GM21515 (cell line): ENCODE results near the gene ARPC5.
"Not testable (repeated sequence)": the region's sequence is repeated elsewhere in the genome, so short reads cannot be mapped to it uniquely, and the experiment has no call there.

Source experiments
- ATAC-seq: cut with Tn5 transposase; IDR thresholded peaks from one replicate; pipeline ENCODE4 v1.9.1; 2021; ENCODE audit not compliant: unreplicated experiment

ARPC5 gene

DNA sequence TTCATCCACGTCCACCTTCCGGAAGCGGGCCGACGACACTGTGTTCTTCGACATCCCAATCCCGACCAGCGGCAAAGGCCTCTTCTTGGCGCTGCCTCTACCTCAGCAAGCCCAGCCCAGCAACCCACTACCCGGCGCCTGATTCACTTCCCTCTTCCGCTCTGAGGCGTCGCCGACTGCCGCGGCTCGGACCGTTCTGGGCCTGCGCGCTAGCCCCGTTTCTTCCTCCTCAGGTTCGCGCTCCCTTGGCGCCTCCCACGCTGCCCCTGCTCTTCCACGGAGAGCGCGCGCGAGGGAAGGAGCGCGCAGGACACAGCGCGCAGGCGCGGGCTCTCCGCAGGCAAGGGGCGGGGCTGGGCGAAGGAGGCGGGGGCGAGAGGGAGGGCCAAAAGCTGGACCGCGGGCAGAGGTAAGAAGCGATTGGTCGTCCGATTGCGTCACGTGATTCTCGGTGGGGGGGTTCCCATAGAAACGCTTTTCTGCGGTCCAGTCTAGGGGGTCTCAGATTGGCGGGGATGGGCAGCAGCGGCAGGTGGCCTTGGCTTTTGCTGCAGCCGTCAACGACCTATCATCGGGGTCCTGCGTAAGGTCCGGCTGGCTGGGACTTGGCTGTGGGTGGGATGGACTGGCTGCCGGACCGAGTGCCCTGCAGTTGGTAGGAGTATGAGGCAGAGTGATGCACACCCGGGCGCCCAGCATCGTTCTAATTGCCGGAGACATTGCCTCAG, at the start of gene ARPC5:
ARPC5 (minus strand) TSS at position 178 of the 728 bp plus-strand sequence; CDS start at position 54, 124 bp downstream.
- ATAC-seq, result peak; percentile 85

GRCh38 chr1:183685112-183685713, 49.6 kb upstream of the ARPC5 start:
- peak; percentile 58 for ATAC-seq

DNA sequence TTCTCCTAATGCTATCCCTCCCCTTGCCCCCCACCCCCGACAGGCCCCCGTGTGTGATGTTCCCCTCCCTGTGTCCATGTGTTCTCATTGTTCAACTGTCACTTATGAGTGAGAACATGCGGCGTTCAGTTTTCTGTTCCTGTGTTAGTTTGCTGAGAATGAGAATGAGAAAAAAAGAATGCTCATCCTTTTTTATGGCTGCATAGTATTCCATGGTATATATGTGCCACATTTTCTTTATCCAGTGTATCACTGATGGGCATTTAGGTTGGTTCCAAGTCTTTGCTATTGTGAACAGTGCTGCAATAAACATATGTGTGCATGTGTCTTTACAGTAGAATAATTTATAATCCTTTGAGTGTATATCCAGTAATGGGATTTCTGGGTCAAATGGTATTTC, 43.8 kb upstream of the ARPC5 start:
- not testable (repeated sequence) for ATAC-seq

- ATAC-seq, result no peak
Measured at GRCh38 chr1:183678819-183679218, 43.2 kb upstream of the ARPC5 start.

DNA sequence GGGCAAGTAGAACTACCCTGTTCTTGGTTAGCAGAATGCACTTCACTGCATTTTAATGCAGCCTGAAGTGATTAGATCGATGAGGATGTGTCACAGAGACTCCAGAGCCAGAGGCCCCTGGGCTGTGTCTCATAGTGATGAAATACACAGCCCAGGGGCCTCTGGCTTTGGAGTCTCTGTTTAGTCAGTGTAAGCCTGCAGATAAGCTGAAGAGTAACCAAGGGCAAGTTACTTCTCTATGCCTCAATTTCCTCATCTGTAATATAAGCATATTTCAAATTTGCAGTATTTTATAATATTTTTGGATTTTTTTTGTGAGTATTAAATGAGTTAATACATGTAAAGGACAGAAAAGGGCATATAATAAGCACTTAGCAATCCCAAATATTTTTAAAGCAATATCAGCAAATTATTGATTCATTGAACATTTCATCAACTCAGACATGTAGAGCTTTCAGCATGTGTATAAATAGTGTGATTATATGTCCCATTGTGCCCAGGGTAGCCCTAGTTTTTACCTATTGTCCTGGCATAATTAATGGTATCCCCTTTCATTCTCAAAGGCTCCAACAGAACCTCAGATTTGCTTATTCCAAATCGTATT, 41.1 kb upstream of the ARPC5 start:
- no peak for ATAC-seq

DNA sequence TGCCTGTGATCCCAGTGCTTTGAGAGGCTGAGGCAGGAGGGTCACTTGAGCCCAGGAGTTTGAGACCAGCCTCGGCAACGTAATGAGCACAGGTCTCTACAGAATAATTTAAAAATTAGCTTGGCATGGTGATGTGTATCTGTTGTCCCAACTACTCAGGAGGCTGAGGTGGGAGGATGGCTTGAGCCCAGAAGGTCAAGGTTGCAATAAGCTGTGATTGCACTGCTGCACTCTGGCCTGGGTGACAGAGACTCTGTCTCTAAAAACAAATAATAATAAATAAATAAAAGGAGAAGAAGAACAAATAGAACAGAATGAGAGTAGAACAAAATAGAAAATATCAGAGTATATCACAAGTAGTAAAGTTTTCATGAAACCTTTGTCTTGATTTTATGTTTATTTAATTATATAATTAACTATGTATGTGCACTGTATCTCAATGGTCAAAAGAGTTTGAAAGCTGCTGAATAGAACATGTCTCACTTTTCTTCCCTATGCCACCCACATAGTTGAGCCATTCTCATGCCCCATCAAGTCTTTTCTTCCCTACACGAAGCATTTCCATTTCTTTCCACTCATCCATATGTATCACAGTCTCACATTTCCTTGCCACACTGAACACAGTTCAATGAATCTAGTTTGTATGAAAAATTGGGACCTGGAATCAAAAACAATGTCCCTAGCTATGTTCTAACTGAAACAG, 40.5 kb upstream of the ARPC5 start:
- ATAC-seq, result no peak

DNA sequence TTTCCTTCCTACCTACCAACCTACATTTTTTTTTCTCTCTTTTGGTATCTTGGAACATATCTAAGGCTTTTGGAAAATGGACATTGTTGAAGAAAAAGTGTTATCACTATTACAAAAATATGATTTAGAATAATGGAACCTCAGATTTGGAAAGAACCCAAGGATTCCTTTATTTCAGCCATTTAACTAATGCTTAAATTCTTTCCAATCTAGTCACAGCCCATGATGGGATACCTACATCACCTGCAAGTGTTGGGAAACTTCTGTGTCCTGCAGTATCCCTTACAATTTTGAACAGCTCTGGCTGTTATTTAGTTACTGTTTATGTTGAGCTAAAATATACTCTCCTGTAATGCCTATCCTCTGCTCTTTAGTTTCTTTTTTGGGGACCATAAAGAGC, 39.8 kb upstream of the ARPC5 start:
- ATAC-seq, result no peak

DNA sequence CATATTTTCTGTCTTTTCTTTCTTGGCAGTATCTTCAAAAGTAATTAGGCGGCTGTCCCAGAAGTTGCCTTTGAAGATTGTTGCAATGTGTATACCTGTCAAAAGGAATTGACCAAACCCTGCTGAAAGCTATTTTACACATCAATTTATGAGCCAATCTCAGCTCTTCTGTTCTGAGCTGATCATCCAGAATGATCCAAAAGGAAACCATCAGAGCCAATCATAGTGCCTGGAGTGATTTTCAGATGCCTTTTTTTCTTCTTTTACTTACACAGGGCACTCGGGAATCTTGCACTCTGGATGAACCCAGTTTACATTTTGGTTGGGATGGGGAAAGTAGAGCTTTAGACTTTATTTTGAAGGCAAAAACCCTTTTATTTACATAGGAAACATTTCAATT, 39.3 kb upstream of the ARPC5 start:
- ATAC-seq, result no peak

GRCh38 chr1:183674339-183674738, 38.8 kb upstream of the ARPC5 start:
- no peak for ATAC-seq

DNA sequence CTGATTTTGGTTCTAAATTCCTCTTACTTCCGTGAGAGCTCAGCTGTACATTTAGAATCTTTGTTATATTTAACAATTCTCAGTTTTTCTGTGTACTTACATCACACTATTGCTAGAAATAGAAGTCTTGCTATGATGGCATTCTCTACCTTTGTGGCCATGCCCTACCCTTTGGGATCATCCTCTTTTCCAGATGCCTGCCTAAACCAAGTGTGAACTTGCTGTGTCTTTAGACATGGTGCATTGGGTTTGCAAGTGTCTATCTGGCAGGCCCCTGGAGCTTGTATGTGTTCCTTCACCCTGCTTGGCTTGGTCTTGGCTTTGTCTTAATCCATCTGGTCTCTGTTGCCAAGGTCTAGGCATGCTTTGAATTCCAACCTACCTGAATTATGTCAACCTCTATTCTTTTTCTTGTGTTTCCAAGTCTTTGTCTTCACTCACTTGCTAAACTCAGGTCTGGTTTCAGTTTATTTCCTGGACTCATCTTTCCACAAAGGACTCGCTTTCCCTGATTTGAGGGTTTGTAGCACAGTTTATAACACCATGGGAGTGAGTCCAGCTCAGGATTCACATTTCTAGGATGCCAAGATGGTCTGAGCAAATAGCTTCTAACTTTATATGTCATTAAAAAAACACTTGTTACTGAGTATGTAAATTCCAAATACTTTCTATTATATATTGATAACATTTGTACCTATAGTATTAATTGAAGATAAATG, 38.2 kb upstream of the ARPC5 start:
- no peak for ATAC-seq

- ATAC-seq, result no peak
Measured at GRCh38 chr1:183670169-183670568, 34.6 kb upstream of the ARPC5 start.

GRCh38 chr1:183656355-183656754, 20.8 kb upstream of the ARPC5 start:
- no peak for ATAC-seq

GRCh38 chr1:183655562-183656075, 20.0 kb upstream of the ARPC5 start:
- peak; percentile 65 for ATAC-seq

GRCh38 chr1:183654706-183655105, 19.1 kb upstream of the ARPC5 start:
- no peak for ATAC-seq

- no peak for ATAC-seq
Measured at GRCh38 chr1:183653876-183654451, 18.4 kb upstream of the ARPC5 start.

DNA sequence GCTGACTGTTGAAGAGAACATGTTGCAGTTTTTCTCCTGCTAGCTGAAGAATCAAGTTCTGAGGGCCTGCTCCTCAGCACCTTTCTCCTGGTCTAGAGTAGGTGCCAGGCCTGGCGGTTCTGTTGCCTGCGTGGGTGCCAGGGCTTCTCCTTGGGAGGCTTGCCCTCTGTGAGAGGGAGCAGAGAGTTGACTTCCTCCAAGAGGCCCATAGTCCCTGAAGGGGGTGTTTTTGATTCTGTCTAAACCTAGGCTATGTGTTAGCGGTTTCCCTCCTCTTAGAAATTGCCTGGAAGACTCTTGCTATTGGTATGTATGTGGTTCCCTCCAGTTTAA, 17.8 kb upstream of the ARPC5 start:
- no peak for ATAC-seq

DNA sequence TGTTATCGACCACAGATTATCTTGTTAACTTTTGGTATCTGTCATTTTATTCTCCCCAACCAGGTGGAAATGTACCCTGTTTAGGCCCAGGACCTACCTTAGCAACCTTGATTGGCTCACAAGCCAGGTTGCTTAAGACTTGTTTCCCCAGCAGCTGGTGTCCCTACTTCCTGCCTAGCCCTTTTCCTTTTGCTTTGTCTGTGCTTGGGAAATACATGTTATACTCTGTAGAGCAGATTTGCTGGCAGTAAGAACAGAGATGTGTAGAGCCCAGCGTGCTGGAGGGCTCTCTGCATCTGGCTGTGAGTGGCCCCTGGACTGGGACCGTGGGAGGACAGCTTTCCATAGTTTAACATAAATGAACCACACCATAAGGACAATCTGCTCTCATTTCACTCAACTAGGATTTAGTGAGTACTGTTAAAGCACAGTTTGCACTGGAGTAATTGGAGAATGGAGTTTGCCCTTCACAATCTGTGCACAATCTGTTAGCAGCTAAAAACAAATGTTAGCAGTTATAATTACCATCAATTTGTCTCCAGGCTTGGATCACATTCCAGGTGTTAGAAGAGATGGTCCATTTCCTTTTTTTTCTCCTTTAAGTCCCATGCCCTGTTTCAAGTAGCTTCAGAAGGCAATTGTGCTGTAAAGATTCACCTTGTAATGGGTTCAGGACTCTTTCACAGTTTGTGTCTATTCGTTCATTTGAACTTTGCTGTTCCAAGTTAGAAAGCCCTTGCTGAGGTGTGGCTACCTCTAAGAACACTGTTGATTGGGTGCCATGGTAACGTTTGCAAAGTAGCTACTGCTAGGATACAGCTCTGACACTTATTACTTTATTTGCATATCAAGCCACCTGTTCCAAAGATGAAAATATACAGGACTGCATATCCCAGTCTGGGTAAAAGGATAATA, 17.2 kb upstream of the ARPC5 start, which contains the start of gene APOBEC4:
APOBEC4 (minus strand) TSS at position 770 of the 915 bp plus-strand sequence. CDS start 4,535 bp downstream, outside the sequence.
- ATAC-seq, result no peak

DNA sequence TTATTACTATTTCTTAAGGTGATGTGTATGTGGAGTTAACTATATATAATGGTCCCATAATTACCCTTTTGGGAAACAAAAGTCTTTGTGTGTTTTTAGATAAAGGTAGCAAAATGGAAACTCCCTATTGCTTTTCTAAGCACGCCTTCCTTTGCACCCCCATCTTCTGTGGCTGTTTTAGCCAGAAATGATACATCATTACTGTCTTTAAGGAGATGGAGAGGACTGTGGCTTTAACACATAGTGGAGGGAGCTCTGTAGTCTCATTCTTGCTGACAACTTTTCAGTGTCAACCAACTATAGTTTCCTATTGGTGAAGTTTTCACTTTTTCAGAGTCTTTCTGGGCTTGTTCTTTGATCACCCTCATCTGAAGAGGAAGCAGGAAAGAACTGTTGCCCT, 16.5 kb upstream of the ARPC5 start:
- ATAC-seq, result no peak

DNA sequence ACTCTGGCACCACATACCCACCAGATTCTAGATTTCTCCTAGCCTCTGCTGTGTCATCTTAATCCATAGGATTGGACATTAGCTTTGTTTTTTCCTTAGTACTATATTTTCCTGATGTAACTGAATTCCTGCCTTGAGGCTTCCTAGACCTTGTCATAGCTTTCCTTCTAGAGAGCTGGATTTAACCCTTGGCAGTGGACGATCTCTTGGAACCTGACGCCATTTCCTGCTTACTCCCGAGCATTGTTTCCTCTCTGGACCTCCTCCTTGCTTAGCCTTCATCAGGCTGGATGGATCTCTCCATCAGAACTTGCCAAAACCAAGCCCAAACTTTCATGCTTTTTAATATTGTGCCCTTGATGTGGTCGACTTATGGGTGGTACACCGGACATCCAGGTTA, 16.0 kb upstream of the ARPC5 start:
- ATAC-seq, result no peak
